Measurements from ENCODE around the gene ZNF578.
"Not testable (repeated sequence)": the region's sequence is repeated elsewhere in the genome, so short reads cannot be mapped to it uniquely, and the experiment has no call there.

DNA sequence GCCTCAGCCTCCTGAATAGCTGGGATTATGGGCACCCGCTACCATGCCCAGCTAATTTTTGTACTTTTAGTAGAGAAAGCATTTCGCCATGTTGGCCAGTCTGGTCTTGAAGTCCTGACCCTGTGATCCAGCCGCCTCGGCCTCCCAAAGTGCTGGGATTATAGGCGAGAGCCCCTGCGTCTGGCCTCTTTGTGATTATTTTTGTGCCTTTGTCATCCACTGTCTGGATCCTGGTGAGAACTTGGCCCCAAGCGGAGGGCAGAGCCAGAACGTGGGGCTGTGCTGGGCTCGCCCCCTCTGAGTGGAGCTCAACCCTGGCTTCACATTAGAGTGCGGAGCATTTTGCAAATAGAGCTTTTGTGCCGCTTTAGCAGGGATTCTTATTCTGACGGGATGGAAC is 47.6 kb downstream of the ZNF578 start:
- TF ChIP-seq, protein P1, sequence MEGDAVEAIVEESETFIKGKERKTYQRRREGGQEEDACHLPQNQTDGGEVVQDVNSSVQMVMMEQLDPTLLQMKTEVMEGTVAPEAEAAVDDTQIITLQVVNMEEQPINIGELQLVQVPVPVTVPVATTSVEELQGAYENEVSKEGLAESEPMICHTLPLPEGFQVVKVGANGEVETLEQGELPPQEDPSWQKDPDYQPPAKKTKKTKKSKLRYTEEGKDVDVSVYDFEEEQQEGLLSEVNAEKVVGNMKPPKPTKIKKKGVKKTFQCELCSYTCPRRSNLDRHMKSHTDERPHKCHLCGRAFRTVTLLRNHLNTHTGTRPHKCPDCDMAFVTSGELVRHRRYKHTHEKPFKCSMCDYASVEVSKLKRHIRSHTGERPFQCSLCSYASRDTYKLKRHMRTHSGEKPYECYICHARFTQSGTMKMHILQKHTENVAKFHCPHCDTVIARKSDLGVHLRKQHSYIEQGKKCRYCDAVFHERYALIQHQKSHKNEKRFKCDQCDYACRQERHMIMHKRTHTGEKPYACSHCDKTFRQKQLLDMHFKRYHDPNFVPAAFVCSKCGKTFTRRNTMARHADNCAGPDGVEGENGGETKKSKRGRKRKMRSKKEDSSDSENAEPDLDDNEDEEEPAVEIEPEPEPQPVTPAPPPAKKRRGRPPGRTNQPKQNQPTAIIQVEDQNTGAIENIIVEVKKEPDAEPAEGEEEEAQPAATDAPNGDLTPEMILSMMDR (conservative IDR thresholded peaks at IDR 0.05; ENCODE audit: low read depth, low read length) = not testable (repeated sequence)
- not testable (repeated sequence) for TF ChIP-seq EZH2phosphoT487 (IDR thresholded peaks at IDR 0.05; ENCODE audit: borderline replicate concordance, low read length); EZH2 (IDR thresholded peaks at IDR 0.05; ENCODE audit: low read length, unreplicated experiment)

Measured in PC-3 (cell line).